K562 (cell line): Measurements from ENCODE around the gene B4GALNT3. TPM values are rescaled to one million over a fixed set of nuclear protein-coding genes. Genes with fewer than 3 reads are reported as not detected.

ENCODE experiments used
- ATAC-seq: fragments of 200-7000 bp; cut with Tn5 transposase; 3 replicates; pipeline ENCODE4 v1.9.1; 2020; ENCODE audit warnings: moderate library complexity
- BruUV-seq: library from RNA; stranded (reverse); fragments of 400-500 nt; replicated peaks from 2 replicates; lab custom pipeline; 2021; lab: Mats Ljungman, UMichigan
- CTCF ChIA-PET: fragments of 300-600 bp; formaldehyde crosslinking; extraction: SDS; loops from one replicate; lab custom pipeline; 2021; ENCODE audit warnings: low intra/inter-chr PET ratio; lab: Yijun Ruan, JAX
- POLR2A ChIA-PET: fragments of 300-600, 350-650 bp; sonication (Branson Sonifier 250); formaldehyde crosslinking; extraction: SDS; loops from one replicate; lab custom pipeline; 2021; ENCODE audit warnings: antibody characterized with exemption, inconsistent platforms; lab: Yijun Ruan, JAX
- DNase-seq, 4 experiments: peaks; one replicate each; pipeline versions ENCODE4 v3.0.0 to v3.0.0-alpha.2; 2011 to 2018; ENCODE audit warnings: low spot score in 3 of 4, mixed read lengths in 3 of 4; ENCODE audit errors: extremely low read depth in 1 of 4
- FAIRE-seq: peaks from 2 replicates; lab custom pipeline; 2011; peaks lifted over from hg19 to GRCh38; lab: Jason Lieb, UNC
- H2AFZ ChIP-seq: 2 replicates; pipeline ENCODE4 v1.6.0; 2011; ENCODE audit warnings: low read depth, low read length, control low read depth, inconsistent platforms
- H3K27ac ChIP-seq: fragments of 200-600 bp; 3 replicates; pipeline ENCODE4 v1.8.0; 2011; ENCODE audit warnings: low read depth, mild to moderate bottlenecking, control low read depth, inconsistent platforms, low read length, moderate library complexity, mixed read lengths; ENCODE audit errors: extremely low read depth
- H3K27me3 ChIP-seq, 2 experiments: fragments of 300-600 bp in 1 of 2; 2 replicates in 1 of 2; 3 replicates in 1 of 2; pipeline versions ENCODE4 v1.6.0 to v1.8.0; 2011; ENCODE audit warnings: inconsistent platforms in 2 of 2, low read length in 2 of 2, mild to moderate bottlenecking in 1 of 2, mixed read lengths in 1 of 2, moderate library complexity in 1 of 2; ENCODE audit not compliant: control insufficient read depth in 2 of 2, insufficient read depth in 2 of 2
- H3K36me3 ChIP-seq: fragments of 300-600 bp; 3 replicates; pipeline ENCODE4 v1.8.0; 2011; ENCODE audit warnings: mild to moderate bottlenecking, low read length, inconsistent platforms; ENCODE audit not compliant: control insufficient read depth, insufficient read depth
- H3K4me1 ChIP-seq, 2 experiments: fragments of 200-600 bp in 1 of 2; replicated peaks in 1 of 2; 2 replicates in 1 of 2; 3 replicates in 1 of 2; pipeline versions ENCODE4 v1.5.1 to v1.8.0; 2011; ENCODE audit warnings: inconsistent platforms in 2 of 2, low read length in 2 of 2, mild to moderate bottlenecking in 1 of 2, mixed read lengths in 1 of 2, moderate library complexity in 1 of 2; ENCODE audit not compliant: control insufficient read depth in 2 of 2, insufficient read depth in 2 of 2
- H3K4me2 ChIP-seq: 2 replicates; pipeline ENCODE4 v1.6.1; 2011; ENCODE audit warnings: low read length, control low read depth, inconsistent platforms, mixed read lengths; ENCODE audit not compliant: insufficient read depth
- H3K4me3 ChIP-seq: fragments of 200-600 bp; sonication (generic), shearing (Covaris generic); 2 replicates; pipeline ENCODE4 v1.5.1; 2016; ENCODE audit warnings: control low read depth, inconsistent platforms
- H3K79me2 ChIP-seq: fragments of 200-600 bp; 3 replicates; pipeline ENCODE4 v1.8.0; 2011; ENCODE audit warnings: low read length, inconsistent platforms; ENCODE audit not compliant: control insufficient read depth, insufficient read depth
- H3K9ac ChIP-seq, 2 experiments: 2 replicates each; pipeline versions ENCODE4 v1.6.0 to v1.6.1; 2011; ENCODE audit warnings: low read depth in 2 of 2, low read length in 2 of 2, control low read depth in 1 of 2, inconsistent platforms in 1 of 2, mild to moderate bottlenecking in 1 of 2, mixed read lengths in 1 of 2; ENCODE audit not compliant: insufficient read depth in 1 of 2
- H3K9me1 ChIP-seq: one replicate; pipeline ENCODE4 v1.6.0; 2011; ENCODE audit warnings: inconsistent platforms, mild to moderate bottlenecking, low read length, moderate library complexity; ENCODE audit not compliant: control insufficient read depth, insufficient read depth
- H3K9me3 ChIP-seq: replicated peaks from 2 replicates; pipeline ENCODE4 v1.5.1; 2011; ENCODE audit warnings: low read depth, low read length, inconsistent platforms; ENCODE audit not compliant: control insufficient read depth, insufficient read depth
- H4K20me1 ChIP-seq: replicated peaks from 2 replicates; pipeline ENCODE4 v1.6.1; 2011; ENCODE audit warnings: low read length, inconsistent platforms, mixed read lengths; ENCODE audit not compliant: control insufficient read depth, insufficient read depth
- ETV6 ChIP-seq, 3 experiments: fragments of 150-350 bp in 1 of 3; sonication (generic) in 1 of 3; formaldehyde crosslinking in 1 of 3; IDR thresholded peaks; 2 replicates each; pipeline versions ENCODE4 v1.6.1 to v1.8.0; 2014 to 2022; ENCODE audit warnings: borderline replicate concordance in 2 of 3, low read depth in 2 of 3, antibody characterized with exemption in 1 of 3, low read length in 1 of 3, mild to moderate bottlenecking in 1 of 3, missing genetic modification reagents in 1 of 3
- KLF10 ChIP-seq: fragments of 250-450 bp; sonication (Bioruptor Pico); IDR thresholded peaks from 2 replicates; pipeline ENCODE4 v1.6.1; 2021; ENCODE audit warnings: matching md5 sums
- WGBS: fragments of 100-300 bp; shearing (Covaris generic); methylation state at CpG from one replicate; pipeline ENCODE4 v1.1.6; 2016; ENCODE audit warnings: low coverage, mixed read lengths; ENCODE audit not compliant: insufficient coverage; ENCODE audit errors: missing lambda C conversion rate; 5-methylcytosine and 5-hydroxymethylcytosine counted together
- in situ Hi-C: fragments of 300-500 bp; cut with MboI; formaldehyde crosslinking; loops from 4 replicates; pipeline ENCODE4 v1.15.0; 2018; ENCODE audit warnings: inconsistent platforms, mixed read lengths
- intact Hi-C: fragments of 100-400 bp; cut with micrococcal nuclease; formaldehyde crosslinking; loops from 2 replicates; pipeline ENCODE4 v1.14.2; 2022
- polyA plus RNA-seq, 8 experiments: library from polyadenylated mRNA; depleted of rRNA in 4 of 8; stranded (reverse) in 5 of 8; unstranded in 3 of 8; fragments of >200 nt; fragmentation: Nextera tagmentation in 2 of 8; fragmentation: Illumina TruSeq in 1 of 8; extraction: Ambion mirVana in 2 of 8; extraction: Trizol in 1 of 8; gene quantifications; 2 replicates each; pipeline versions ENCODE4 v1.2.1 to v1.2.3, GENCODE V29; 2011 to 2014; ENCODE audit warnings: inconsistent platforms in 1 of 8, missing spikeins in 1 of 8
- total RNA-seq, 7 experiments: library from RNA; depleted of rRNA in 6 of 7; stranded (reverse); fragments of >200 nt in 6 of 7; fragmentation: Illumina TruSeq in 2 of 7; extraction: Trizol in 2 of 7; gene quantifications; 2 replicates each; pipeline versions ENCODE4 v1.2.1 to v1.2.3, GENCODE V29; 2011 to 2021; ENCODE audit warnings: low replicate concordance in 1 of 7
- TF ChIP-seq, protein P1 (sequence below): fragments of 450-650 bp; IDR thresholded peaks from 2 replicates; pipeline ENCODE4 v1.6.1; 2016; ENCODE audit warnings: missing biosample characterization, missing genetic modification characterization
- TF ChIP-seq, protein P2 (sequence below): fragments of 250-450 bp; sonication (Bioruptor Pico); IDR thresholded peaks from 2 replicates; pipeline ENCODE4 v1.5.0; 2021
- TF ChIP-seq, protein P3 (sequence below): fragments of 450-650 bp; IDR thresholded peaks from 2 replicates; pipeline ENCODE4 v1.6.1; 2016; ENCODE audit warnings: borderline replicate concordance

The B4GALNT3 gene
- total and polyA plus RNA-seq, 9 of the 15 experiments (the other 6 are each of a cell fraction or from before 2014, with no cell fraction given): 0.04 to 0.36 (median 0.10) TPM; not detected in 6

DNA sequence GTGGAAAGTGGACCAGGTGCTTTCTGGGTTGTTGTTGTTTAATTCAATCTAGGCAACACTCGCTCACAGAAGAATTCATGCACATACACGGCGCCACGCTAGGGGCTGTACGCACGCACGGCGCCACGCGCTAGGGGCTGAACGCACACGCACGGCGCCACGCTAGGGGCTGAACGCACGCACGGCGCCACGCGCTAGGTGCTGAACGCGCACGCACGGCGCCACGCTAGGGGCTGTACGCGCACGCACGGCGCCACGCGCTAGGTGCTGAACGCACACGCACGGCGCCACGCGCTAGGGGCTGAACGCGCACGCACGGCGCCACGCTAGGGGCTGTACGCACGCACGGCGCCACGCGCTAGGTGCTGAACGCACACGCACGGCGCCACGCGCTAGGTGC is 149.2 kb downstream of the B4GALNT3 start (continued):
- no peak for TF ChIP-seq ETV6 (IDR thresholded peaks at IDR 0.05; ENCODE audit: borderline replicate concordance in 1 of 2, low read depth in 2 of 2, low read length in 1 of 2)
- TF ChIP-seq ETV6 (CRISPR knock-in tag; IDR thresholded peaks at IDR 0.05; ENCODE audit: borderline replicate concordance): no peak

DNA sequence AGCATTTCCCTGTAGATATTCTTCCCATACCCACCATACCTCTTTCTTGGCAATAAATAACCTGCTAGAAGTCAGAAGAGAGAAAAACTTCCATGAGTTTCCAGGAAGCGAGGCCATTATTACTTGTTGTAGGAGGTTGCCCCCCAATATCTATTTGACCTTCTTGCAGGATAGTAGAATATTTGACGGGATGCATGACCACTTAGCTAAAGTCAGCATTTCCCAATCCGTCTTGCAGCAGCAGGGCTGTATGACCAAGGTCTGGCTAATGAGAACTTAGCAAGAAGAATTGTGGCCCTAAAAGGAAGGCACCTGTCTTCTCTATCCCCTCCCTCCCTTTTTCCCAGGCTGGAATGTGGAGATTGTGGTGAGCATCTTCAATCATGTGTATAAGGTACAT is 152.0 kb downstream of the B4GALNT3 start:
- Histone ChIP-seq H3K27ac (no peak overlapping the region), H4K20me1 (no peaks in the 10 kb centered on the region), H3K36me3 (no peaks in the 10 kb centered on the region), H2AFZ (no peak overlapping the region), H3K79me2 (no peaks in the 10 kb centered on the region), H3K9me3 (no peaks in the 10 kb centered on the region), H3K9me1 (no peaks in the 10 kb centered on the region), H3K27me3 (no peaks in the 10 kb centered on the region), H3K4me2 (no peak overlapping the region), H3K9ac (no peak overlapping the region), H3K4me3 (no peak overlapping the region), H3K4me1 (peaks cover 5 to 8% of the 10 kb centered on the region in 2 experiments; a peak in 4 of 5 replicates)
- TF ChIP-seq, protein P1, sequence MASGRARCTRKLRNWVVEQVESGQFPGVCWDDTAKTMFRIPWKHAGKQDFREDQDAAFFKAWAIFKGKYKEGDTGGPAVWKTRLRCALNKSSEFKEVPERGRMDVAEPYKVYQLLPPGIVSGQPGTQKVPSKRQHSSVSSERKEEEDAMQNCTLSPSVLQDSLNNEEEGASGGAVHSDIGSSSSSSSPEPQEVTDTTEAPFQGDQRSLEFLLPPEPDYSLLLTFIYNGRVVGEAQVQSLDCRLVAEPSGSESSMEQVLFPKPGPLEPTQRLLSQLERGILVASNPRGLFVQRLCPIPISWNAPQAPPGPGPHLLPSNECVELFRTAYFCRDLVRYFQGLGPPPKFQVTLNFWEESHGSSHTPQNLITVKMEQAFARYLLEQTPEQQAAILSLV (tag): no peak
- TF ChIP-seq, protein P2, sequence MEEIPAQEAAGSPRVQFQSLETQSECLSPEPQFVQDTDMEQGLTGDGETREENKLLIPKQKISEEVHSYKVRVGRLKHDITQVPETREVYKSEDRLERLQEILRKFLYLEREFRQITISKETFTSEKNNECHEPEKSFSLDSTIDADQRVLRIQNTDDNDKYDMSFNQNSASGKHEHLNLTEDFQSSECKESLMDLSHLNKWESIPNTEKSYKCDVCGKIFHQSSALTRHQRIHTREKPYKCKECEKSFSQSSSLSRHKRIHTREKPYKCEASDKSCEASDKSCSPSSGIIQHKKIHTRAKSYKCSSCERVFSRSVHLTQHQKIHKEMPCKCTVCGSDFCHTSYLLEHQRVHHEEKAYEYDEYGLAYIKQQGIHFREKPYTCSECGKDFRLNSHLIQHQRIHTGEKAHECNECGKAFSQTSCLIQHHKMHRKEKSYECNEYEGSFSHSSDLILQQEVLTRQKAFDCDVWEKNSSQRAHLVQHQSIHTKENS (CRISPR knock-in tag): no peak
- TF ChIP-seq, protein P3, sequence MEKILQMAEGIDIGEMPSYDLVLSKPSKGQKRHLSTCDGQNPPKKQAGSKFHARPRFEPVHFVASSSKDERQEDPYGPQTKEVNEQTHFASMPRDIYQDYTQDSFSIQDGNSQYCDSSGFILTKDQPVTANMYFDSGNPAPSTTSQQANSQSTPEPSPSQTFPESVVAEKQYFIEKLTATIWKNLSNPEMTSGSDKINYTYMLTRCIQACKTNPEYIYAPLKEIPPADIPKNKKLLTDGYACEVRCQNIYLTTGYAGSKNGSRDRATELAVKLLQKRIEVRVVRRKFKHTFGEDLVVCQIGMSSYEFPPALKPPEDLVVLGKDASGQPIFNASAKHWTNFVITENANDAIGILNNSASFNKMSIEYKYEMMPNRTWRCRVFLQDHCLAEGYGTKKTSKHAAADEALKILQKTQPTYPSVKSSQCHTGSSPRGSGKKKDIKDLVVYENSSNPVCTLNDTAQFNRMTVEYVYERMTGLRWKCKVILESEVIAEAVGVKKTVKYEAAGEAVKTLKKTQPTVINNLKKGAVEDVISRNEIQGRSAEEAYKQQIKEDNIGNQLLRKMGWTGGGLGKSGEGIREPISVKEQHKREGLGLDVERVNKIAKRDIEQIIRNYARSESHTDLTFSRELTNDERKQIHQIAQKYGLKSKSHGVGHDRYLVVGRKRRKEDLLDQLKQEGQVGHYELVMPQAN: no peak
- no peak for TF ChIP-seq KLF10
- 62% methylated on average over 3 of the region's 3 CpGs for WGBS
- ChIA-PET POLR2A (interaction anchor here (1.0 kb wide), 1 partner anchor 14 kb away, joined by 3 read pairs; no protein-coding TSS in a partner anchor), CTCF (no interaction called here)
- in situ Hi-C loops (no loop called here), intact Hi-C loops (loop anchor here (5.0 kb wide), 1 partner anchor 34 kb away; no protein-coding TSS in a partner anchor)
- DNase-seq: no peak
- no peak for FAIRE-seq
- BruUV-seq: no TSS peak
- no peak for ATAC-seq
